ENCODE data around the gene UTS2R. TPM values are rescaled to one million over a fixed set of nuclear protein-coding genes. Genes with fewer than 3 reads are reported as not detected.
A peak's percentile ranks its signal among the peaks of the same experiment; 100 is the strongest.
"Not testable (repeated sequence)": the region's sequence is repeated elsewhere in the genome, so short reads cannot be mapped to it uniquely, and the experiment has no call there.

UTS2R gene
- total RNA-seq, 1 donor from 2014 or later = not detected

DNA sequence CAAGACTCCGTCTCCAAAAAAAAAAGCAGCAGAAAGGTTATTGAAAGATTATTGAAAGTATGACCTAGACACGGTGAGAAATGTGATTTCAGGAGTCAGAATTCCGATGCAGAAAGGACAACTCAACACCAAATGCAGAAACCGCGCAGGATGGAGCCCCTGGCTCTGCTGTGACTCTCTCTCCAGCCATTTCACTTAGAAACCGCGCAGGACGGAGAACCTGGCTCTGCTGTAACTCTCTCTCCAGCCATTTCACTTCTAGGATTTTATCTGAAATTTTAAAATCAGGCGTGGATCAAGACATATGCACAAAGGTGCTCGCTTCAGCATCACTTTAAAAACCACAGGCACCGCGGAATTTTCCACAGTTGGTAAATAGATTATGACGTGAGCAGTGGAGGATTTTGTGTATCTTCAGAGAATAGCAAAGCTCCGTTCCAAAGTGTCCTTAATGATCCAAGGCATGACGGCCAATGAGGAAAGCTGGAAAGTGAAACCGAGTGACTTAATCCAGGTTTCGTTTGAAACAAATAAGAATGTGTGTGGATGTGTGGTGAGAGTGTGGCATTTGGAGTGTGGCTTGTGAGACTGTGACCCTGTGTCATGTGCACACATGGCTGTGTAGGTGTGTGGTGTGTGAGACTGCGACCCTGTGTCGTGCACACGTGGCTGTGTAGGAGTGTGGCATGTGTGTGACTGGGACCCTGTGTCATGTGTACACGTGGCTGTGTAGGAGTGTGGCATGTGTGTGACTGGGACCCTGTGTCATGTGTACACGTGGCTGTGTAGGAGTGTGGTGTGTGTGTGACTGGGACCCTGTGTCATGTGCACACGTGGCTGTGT lies 9.5 kb downstream of the UTS2R start:
- H3K9me3 ChIP-seq = no peaks in the 10 kb centered on the region
- DNase-seq (peak; percentile 14), ATAC-seq (no peak)
- intact Hi-C loops (cut with DNase I) = no loop called here
- no peak overlapping the region for H3K27ac ChIP-seq
- H3K4me1 ChIP-seq = peaks cover 16% of the 10 kb centered on the region
- no peaks in the 10 kb centered on the region for H3K36me3 ChIP-seq
- H3K27me3 ChIP-seq (ENCODE audit: low read depth) = peaks cover 69% of the 10 kb centered on the region
- TF ChIP-seq, protein P1, sequence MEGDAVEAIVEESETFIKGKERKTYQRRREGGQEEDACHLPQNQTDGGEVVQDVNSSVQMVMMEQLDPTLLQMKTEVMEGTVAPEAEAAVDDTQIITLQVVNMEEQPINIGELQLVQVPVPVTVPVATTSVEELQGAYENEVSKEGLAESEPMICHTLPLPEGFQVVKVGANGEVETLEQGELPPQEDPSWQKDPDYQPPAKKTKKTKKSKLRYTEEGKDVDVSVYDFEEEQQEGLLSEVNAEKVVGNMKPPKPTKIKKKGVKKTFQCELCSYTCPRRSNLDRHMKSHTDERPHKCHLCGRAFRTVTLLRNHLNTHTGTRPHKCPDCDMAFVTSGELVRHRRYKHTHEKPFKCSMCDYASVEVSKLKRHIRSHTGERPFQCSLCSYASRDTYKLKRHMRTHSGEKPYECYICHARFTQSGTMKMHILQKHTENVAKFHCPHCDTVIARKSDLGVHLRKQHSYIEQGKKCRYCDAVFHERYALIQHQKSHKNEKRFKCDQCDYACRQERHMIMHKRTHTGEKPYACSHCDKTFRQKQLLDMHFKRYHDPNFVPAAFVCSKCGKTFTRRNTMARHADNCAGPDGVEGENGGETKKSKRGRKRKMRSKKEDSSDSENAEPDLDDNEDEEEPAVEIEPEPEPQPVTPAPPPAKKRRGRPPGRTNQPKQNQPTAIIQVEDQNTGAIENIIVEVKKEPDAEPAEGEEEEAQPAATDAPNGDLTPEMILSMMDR (IDR thresholded peaks at IDR 0.05) = no peak
- no peak overlapping the region for H3K4me3 ChIP-seq

DNA sequence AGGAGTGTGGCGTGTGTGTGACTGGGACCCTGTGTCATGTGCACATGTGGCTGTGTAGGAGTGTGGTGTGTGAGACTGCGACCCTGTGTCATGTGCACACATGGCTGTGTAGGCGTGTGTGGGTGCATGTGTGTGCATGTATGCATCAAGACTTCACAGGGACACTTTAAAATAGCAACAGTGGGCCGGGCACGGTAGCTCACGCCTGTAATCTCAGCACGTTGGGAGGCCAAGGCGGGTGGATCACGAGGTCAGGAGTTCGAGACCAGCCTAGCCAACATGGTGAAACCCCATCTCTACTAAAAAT lies 10.1 kb downstream of the UTS2R start:
- H3K27ac ChIP-seq; H3K9me3 ChIP-seq; H3K4me3 ChIP-seq; H3K36me3 ChIP-seq; intact Hi-C loops (cut with DNase I); ATAC-seq: not testable (repeated sequence)
- peaks cover 67% of the 10 kb centered on the region for H3K27me3 ChIP-seq (ENCODE audit: low read depth)
- peaks cover 16% of the 10 kb centered on the region for H3K4me1 ChIP-seq
- DNase-seq = peak; percentile 11

DNA sequence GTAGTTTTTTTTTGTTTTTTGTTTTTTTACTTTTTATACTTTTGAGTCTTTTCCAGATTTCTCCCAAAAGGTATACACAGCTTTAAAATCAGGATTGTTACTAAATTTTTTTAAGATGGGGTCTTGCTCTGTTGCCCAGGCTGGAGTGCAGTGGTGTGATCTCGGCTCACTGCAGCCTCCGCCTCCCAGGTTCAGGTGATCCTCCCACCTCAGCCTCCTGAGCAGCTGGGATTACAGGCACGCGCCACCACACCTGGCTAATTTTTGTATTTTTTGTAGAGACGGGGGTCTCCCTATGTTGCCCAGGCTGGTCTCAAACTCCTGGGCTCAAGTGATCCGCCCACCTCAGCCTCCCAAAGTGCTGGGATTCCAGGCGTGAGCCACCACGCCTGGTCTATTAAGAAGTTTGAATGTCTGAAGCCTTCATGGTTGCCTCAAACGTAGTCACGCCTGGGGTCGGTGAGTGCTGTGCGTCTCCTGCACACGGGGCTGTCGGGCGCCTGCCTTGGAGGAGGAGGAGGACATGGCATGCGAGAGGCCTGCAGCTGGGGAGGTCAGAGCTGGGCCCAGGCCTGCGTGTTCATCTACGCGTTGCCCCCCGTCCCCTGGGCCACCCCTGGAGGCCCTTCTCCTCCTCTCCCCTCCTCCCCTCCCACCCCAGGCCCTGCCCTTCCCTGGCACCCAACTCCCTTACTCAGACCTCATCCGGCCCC lies 10.8 kb downstream of the UTS2R start:
- H3K27ac ChIP-seq, H3K4me3 ChIP-seq: not testable (repeated sequence)
- peak; percentile 41 for DNase-seq

DNA sequence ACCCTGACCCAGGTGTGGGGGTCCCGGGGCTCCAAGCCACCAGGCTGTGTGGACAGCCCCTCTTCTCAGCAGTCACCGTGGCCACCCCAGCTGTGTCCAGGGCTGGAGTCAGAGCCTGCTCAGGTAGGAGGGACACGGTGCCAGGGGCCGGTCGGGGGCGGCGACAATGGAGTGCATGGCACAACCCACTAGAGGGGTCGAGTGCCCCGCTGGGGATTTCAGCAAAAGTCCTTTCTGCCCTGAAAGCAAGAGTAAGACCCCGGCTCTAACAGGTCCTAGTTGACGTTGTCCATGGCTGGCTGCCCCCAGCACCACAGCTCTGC lies 11.3 kb downstream of the UTS2R start:
- no peak overlapping the region for H3K4me3 ChIP-seq
- H3K27ac ChIP-seq = no peak overlapping the region
- H3K4me1 ChIP-seq = peaks cover 16% of the 10 kb centered on the region
- no peaks in the 10 kb centered on the region for H3K9me3 ChIP-seq
- intact Hi-C loops (cut with DNase I) = no loop called here
- DNase-seq (peak; percentile 35), ATAC-seq (no peak)
- peaks cover 70% of the 10 kb centered on the region for H3K27me3 ChIP-seq (ENCODE audit: low read depth)
- TF ChIP-seq, protein P1 (IDR thresholded peaks at IDR 0.05) = no peak
- no peaks in the 10 kb centered on the region for H3K36me3 ChIP-seq

More for the DNA sequence above, 10.8 kb downstream of the UTS2R start:
- H3K9me3 ChIP-seq; ATAC-seq; intact Hi-C loops (cut with DNase I); H3K36me3 ChIP-seq: not testable (repeated sequence)
- H3K27me3 ChIP-seq (ENCODE audit: low read depth) = peaks cover 73% of the 10 kb centered on the region
- H3K4me1 ChIP-seq = peaks cover 16% of the 10 kb centered on the region

DNA sequence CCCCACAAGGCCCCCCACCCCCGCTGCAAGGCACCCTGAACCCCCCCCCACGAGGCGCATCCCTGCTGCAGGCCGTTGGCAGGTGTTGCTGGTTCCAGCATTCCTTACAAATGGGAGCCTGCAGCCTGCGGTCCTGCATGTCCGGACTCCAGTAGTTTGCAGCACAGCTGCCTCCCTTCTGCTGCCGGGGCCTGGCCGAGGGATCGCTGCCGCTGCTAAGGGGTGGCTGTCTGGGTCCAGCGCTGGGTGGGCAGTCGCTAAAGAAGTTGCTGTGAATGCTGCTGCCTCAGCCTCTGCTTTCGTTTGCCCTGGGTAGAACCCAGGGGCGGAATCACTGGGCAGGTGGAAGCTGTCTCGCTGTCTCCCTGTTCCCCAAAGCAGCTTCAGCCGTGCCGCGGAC lies 11.8 kb downstream of the UTS2R start:
- intact Hi-C loops (cut with DNase I) = no loop called here
- DNase-seq = peak; percentile 25
- Histone ChIP-seq H3K27me3 (ENCODE audit: low read depth) (peaks cover 64% of the 10 kb centered on the region), H3K27ac (no peak overlapping the region), H3K4me3 (no peak overlapping the region), H3K4me1 (peaks cover 16% of the 10 kb centered on the region), H3K36me3 (no peaks in the 10 kb centered on the region), H3K9me3 (no peaks in the 10 kb centered on the region)
- TF ChIP-seq, protein P1 (IDR thresholded peaks at IDR 0.05) = no peak
- no peak for ATAC-seq

DNA sequence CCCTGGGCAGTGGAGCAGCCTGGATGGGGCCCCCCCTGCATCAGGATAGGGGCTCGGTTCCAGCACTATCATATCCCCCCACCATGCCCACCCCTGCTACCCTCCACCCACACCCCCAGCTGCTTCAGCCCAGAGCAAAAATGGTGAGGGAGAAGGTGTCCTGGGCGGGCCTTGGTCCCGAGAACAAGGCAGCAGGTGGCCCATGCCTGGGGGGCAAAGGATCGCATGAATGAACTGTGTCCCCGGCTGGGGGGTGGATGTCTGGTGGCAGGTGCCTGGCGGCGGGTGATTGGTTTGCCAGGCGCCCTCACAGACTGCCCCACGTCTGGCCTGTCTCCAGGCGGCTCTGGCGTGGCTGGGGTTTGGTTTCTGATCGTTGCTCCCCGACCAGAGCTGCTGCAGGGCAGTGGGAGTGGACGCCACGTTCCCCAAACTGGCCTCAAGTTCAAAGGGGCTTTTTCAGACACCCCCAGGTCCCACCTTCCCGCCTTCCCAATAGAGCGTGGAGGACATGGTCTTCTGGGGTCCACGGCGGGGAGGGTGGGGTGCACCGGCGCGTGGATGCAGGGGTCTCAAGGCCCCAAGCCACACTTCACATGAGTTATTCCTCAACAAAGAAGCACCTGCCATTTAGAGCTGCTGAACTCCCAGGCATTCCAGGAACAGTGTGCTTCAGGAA lies 12.6 kb downstream of the UTS2R start:
- intact Hi-C loops (cut with DNase I) = no loop called here
- H3K27me3 ChIP-seq (ENCODE audit: low read depth) = peaks cover 60% of the 10 kb centered on the region
- TF ChIP-seq, protein P1 (IDR thresholded peaks at IDR 0.05) = no peak
- no peak overlapping the region for H3K27ac ChIP-seq
- peak; percentile 27 for DNase-seq
- H3K36me3 ChIP-seq = no peaks in the 10 kb centered on the region
- no peaks in the 10 kb centered on the region for H3K9me3 ChIP-seq
- no peak for ATAC-seq
- no peak overlapping the region for H3K4me3 ChIP-seq
- peaks cover 16% of the 10 kb centered on the region for H3K4me1 ChIP-seq
